HEK293 (cell line): ENCODE data around the gene PLA2G1B.

Experiments
- GLIS1 ChIP-seq: fragments of 450-650 bp; formaldehyde crosslinking; IDR thresholded peaks from 2 replicates; pipeline ENCODE4 v1.5.1; 2016; ENCODE audit warnings: missing biosample characterization, missing genetic modification characterization
- HOXC10 ChIP-seq: sonication (generic); formaldehyde crosslinking; IDR thresholded peaks from 2 replicates; pipeline ENCODE4 v1.8.1; 2023; ENCODE audit warnings: mild to moderate bottlenecking, missing genetic modification reagents
- INSM2 ChIP-seq: fragments of 450-650 bp; formaldehyde crosslinking; IDR thresholded peaks from 2 replicates; pipeline ENCODE4 v1.5.1; 2016; ENCODE audit warnings: missing biosample characterization, missing genetic modification characterization
- KLF8 ChIP-seq: fragments of 450-650 bp; formaldehyde crosslinking; IDR thresholded peaks from 2 replicates; pipeline ENCODE4 v1.5.1; 2016; ENCODE audit warnings: missing biosample characterization, missing genetic modification characterization
- OSR2 ChIP-seq: fragments of 450-650 bp; formaldehyde crosslinking; IDR thresholded peaks from 2 replicates; pipeline ENCODE4 v1.5.1; 2016; ENCODE audit warnings: missing biosample characterization, missing genetic modification characterization
- OVOL3 ChIP-seq: fragments of 450-650 bp; formaldehyde crosslinking; IDR thresholded peaks from 2 replicates; pipeline ENCODE4 v1.5.1; 2016; ENCODE audit warnings: missing biosample characterization, missing genetic modification characterization
- PRDM10 ChIP-seq: fragments of 450-650 bp; formaldehyde crosslinking; IDR thresholded peaks from 2 replicates; pipeline ENCODE4 v1.5.1; 2016; ENCODE audit warnings: missing biosample characterization, missing genetic modification characterization
- PRDM4 ChIP-seq: fragments of 450-650 bp; formaldehyde crosslinking; IDR thresholded peaks from 2 replicates; pipeline ENCODE4 v1.5.1; 2017; ENCODE audit warnings: missing biosample characterization, missing genetic modification characterization
- WT1 ChIP-seq: fragments of 450-650 bp; formaldehyde crosslinking; IDR thresholded peaks from 2 replicates; pipeline ENCODE4 v1.5.1; 2016; ENCODE audit warnings: missing biosample characterization, missing genetic modification characterization
- ZBTB6 ChIP-seq: fragments of 450-650 bp; formaldehyde crosslinking; IDR thresholded peaks from 2 replicates; pipeline ENCODE4 v1.5.1; 2017; ENCODE audit warnings: missing biosample characterization, missing genetic modification characterization
- ZBTB7A ChIP-seq: fragments of 450-650 bp; formaldehyde crosslinking; IDR thresholded peaks from 2 replicates; pipeline ENCODE4 v1.5.1; 2016; ENCODE audit warnings: low read depth, missing biosample characterization, missing genetic modification characterization
- ZNF157 ChIP-seq: fragments of 450-650 bp; formaldehyde crosslinking; IDR thresholded peaks from 2 replicates; pipeline ENCODE4 v1.5.1; 2016; ENCODE audit warnings: missing biosample characterization, missing genetic modification characterization
- ZNF202 ChIP-seq: fragments of 450-650 bp; formaldehyde crosslinking; IDR thresholded peaks from 2 replicates; pipeline ENCODE4 v1.5.1; 2016; ENCODE audit warnings: missing biosample characterization, missing genetic modification characterization, borderline replicate concordance
- ZNF214 ChIP-seq: fragments of 450-650 bp; formaldehyde crosslinking; IDR thresholded peaks from 2 replicates; pipeline ENCODE4 v1.5.1; 2017; ENCODE audit warnings: missing biosample characterization, mild to moderate bottlenecking, missing genetic modification characterization, borderline replicate concordance
- ZNF350 ChIP-seq: fragments of 450-650 bp; formaldehyde crosslinking; IDR thresholded peaks from 2 replicates; pipeline ENCODE4 v1.5.0; 2017; ENCODE audit warnings: missing biosample characterization, mild to moderate bottlenecking, missing genetic modification characterization
- ZNF513 ChIP-seq: fragments of 450-650 bp; IDR thresholded peaks from 2 replicates; pipeline ENCODE4 v1.5.1; 2018; ENCODE audit warnings: missing biosample characterization, missing genetic modification characterization
- ZNF518A ChIP-seq: fragments of 450-650 bp; formaldehyde crosslinking; conservative IDR thresholded peaks from 2 replicates; pipeline ENCODE4 v1.5.1; 2016; ENCODE audit warnings: low read depth, missing biosample characterization, missing genetic modification characterization
- ZNF558 ChIP-seq: fragments of 450-650 bp; formaldehyde crosslinking; IDR thresholded peaks from 2 replicates; pipeline ENCODE4 v1.5.1; 2016; ENCODE audit warnings: missing biosample characterization, missing genetic modification characterization
- ZNF585B ChIP-seq: fragments of 450-650 bp; formaldehyde crosslinking; IDR thresholded peaks from 2 replicates; pipeline ENCODE4 v1.5.1; 2016; ENCODE audit warnings: missing biosample characterization, missing genetic modification characterization
- ZNF623 ChIP-seq: fragments of 450-650 bp; formaldehyde crosslinking; IDR thresholded peaks from 2 replicates; pipeline ENCODE4 v1.5.1; 2016; ENCODE audit warnings: missing biosample characterization, missing genetic modification characterization
- ZNF626 ChIP-seq: fragments of 450-650 bp; sonication (Bioruptor Pico); formaldehyde crosslinking; IDR thresholded peaks from 2 replicates; pipeline ENCODE4 v1.5.1; 2018; ENCODE audit warnings: missing biosample characterization, missing genetic modification characterization, inconsistent platforms
- ZNF645 ChIP-seq: fragments of 450-650 bp; formaldehyde crosslinking; IDR thresholded peaks from 2 replicates; pipeline ENCODE4; 2016; ENCODE audit warnings: missing biosample characterization, missing genetic modification characterization
- ZNF792 ChIP-seq: fragments of 450-650 bp; formaldehyde crosslinking; IDR thresholded peaks from 2 replicates; pipeline ENCODE4 v1.5.1; 2016; ENCODE audit warnings: missing biosample characterization, missing genetic modification characterization

PLA2G1B gene

GRCh38 chr12:120376934-120377572 is 49.5 kb upstream of the PLA2G1B start (continued):
- TF ChIP-seq ZNF518A (tag by site-specific recombination), result no peak
- no peak for TF ChIP-seq GLIS1
- peak; percentile 96 for TF ChIP-seq WT1 (tag by site-specific recombination)
- no peak for TF ChIP-seq ZNF214 (tag by site-specific recombination)
- TF ChIP-seq ZNF623 (tag by site-specific recombination), result no peak
- TF ChIP-seq ZNF350, result no peak
- TF ChIP-seq OSR2 (tag by site-specific recombination), result peak; percentile 36; the same call in 1 of the 2 replicates
- TF ChIP-seq ZNF626 (tag by site-specific recombination), result no peak
- TF ChIP-seq ZBTB6 (tag by site-specific recombination), result no peak
- peak; percentile 88 for TF ChIP-seq PRDM4 (tag by site-specific recombination)
- TF ChIP-seq ZNF645, result no peak
- no peak for TF ChIP-seq INSM2 (tag by site-specific recombination)
- TF ChIP-seq HOXC10 (CRISPR knock-in tag), result no peak
- TF ChIP-seq PRDM10 (tag by site-specific recombination), result peak; percentile 73
- no peak for TF ChIP-seq OVOL3 (tag by site-specific recombination)
- TF ChIP-seq ZBTB7A (tag by site-specific recombination), result no peak
- TF ChIP-seq ZNF792 (tag by site-specific recombination), result no peak
- TF ChIP-seq ZNF157, result no peak
- no peak for TF ChIP-seq ZNF585B
- TF ChIP-seq ZNF202 (tag by site-specific recombination), result no peak
- no peak for TF ChIP-seq ZNF558 (tag by site-specific recombination)
- no peak for TF ChIP-seq ZNF513 (tag by site-specific recombination)
- no peak for TF ChIP-seq KLF8 (tag by site-specific recombination)
